ENCODE measurements around the gene TMEM263. TPM values are rescaled to one million over a fixed set of nuclear protein-coding genes. Genes with fewer than 3 reads are reported as not detected.

Gene TMEM263
- total RNA-seq, 4 donors from 2014 or later, result 20.1 to 34.1 (median 31.3) TPM

GRCh38 chr12:106978035-106978800, 22.5 kb downstream of the TMEM263 start:
- H3K36me3 ChIP-seq, result peaks cover 0 to 18% (median 0%) of the 10 kb centered on the region in 3 donors
- peaks cover 0 to 65% (median 18%) of the 10 kb centered on the region in 4 donors for H3K4me1 ChIP-seq
- 45 to 47% methylated on average over 9 of the region's 9 CpGs for WGBS, 2 donors
- TF ChIP-seq EP300 (IDR thresholded peaks at IDR 0.05) (no peak), CTCF (IDR thresholded peaks at IDR 0.05) (no peak), POLR2A (IDR thresholded peaks at IDR 0.05) (no peak)
- H3K9me3 ChIP-seq, result no peaks in the 10 kb centered on the region
- DNase-seq (ENCODE audit: low spot score in 2 of 2), result peak; percentile 42 to 72
- no peak overlapping the region for H3K4me3 ChIP-seq
- no peaks in the 10 kb centered on the region for H3K27me3 ChIP-seq
- H3K27ac ChIP-seq, result no peak overlapping the region

GRCh38 chr12:106980944-106981343, 25.2 kb downstream of the TMEM263 start:
- WGBS, 2 donors, result 55 to 63% methylated on average over 7 of the region's 7 CpGs
- no peak overlapping the region for H3K4me3 ChIP-seq
- H3K27ac ChIP-seq, result peak overlapping the region in 1 of 4 donors; percentile 61
- H3K36me3 ChIP-seq, result peaks cover 0 to 22% (median 0%) of the 10 kb centered on the region in 3 donors
- no peaks in the 10 kb centered on the region for H3K9me3 ChIP-seq
- H3K4me1 ChIP-seq, result peaks cover 0 to 51% (median 18%) of the 10 kb centered on the region in 4 donors
- no peak for DNase-seq (ENCODE audit: low spot score in 2 of 2)
- no peaks in the 10 kb centered on the region for H3K27me3 ChIP-seq
- TF ChIP-seq CTCF (IDR thresholded peaks at IDR 0.05) (no peak), POLR2A (IDR thresholded peaks at IDR 0.05) (no peak), EP300 (IDR thresholded peaks at IDR 0.05) (no peak)

- TF ChIP-seq CTCF (IDR thresholded peaks at IDR 0.05) (no peak), EP300 (IDR thresholded peaks at IDR 0.05) (no peak), POLR2A (IDR thresholded peaks at IDR 0.05) (no peak)
- H3K27ac ChIP-seq, result peak overlapping the region in 1 of 4 donors; percentile 34
- WGBS, 2 donors, result 88 to 94% methylated on average over 3 of the region's 3 CpGs
- peaks cover 0 to 18% (median 0%) of the 10 kb centered on the region in 3 donors for H3K36me3 ChIP-seq
- H3K27me3 ChIP-seq, result no peaks in the 10 kb centered on the region
- H3K4me3 ChIP-seq, result no peak overlapping the region
- no peak for DNase-seq (ENCODE audit: low spot score in 2 of 2)
- no peaks in the 10 kb centered on the region for H3K9me3 ChIP-seq
- H3K4me1 ChIP-seq, result peaks cover 0 to 48% (median 17%) of the 10 kb centered on the region in 4 donors
These were observed 26.1 kb downstream of the TMEM263 start for GRCh38 chr12:106981788-106982187.

GRCh38 chr12:106982229-106982628, 26.5 kb downstream of the TMEM263 start:
- WGBS, 2 donors, result 83 to 97% methylated on average over 1 of the region's 1 CpG
- H3K9me3 ChIP-seq, result no peaks in the 10 kb centered on the region
- DNase-seq (ENCODE audit: low spot score in 2 of 2), result no peak
- no peak overlapping the region for H3K4me3 ChIP-seq
- no peak overlapping the region for H3K27ac ChIP-seq
- peaks cover 0 to 47% (median 17%) of the 10 kb centered on the region in 4 donors for H3K4me1 ChIP-seq
- TF ChIP-seq EP300 (IDR thresholded peaks at IDR 0.05), result no peak
- no peak for TF ChIP-seq CTCF (IDR thresholded peaks at IDR 0.05)
- no peak for TF ChIP-seq POLR2A (IDR thresholded peaks at IDR 0.05)
- no peaks in the 10 kb centered on the region for H3K27me3 ChIP-seq
- H3K36me3 ChIP-seq, result peaks cover 0 to 18% (median 0%) of the 10 kb centered on the region in 3 donors

GRCh38 chr12:106984588-106985137, 29.0 kb downstream of the TMEM263 start:
- H3K4me1 ChIP-seq, result peaks cover 0 to 48% (median 18%) of the 10 kb centered on the region in 4 donors
- H3K9me3 ChIP-seq, result no peaks in the 10 kb centered on the region
- TF ChIP-seq CTCF (IDR thresholded peaks at IDR 0.05) (no peak), EP300 (IDR thresholded peaks at IDR 0.05) (no peak), POLR2A (IDR thresholded peaks at IDR 0.05) (no peak)
- peaks cover 0 to 17% (median 0%) of the 10 kb centered on the region in 3 donors for H3K36me3 ChIP-seq
- H3K27ac ChIP-seq, result no peak overlapping the region
- H3K27me3 ChIP-seq, result no peaks in the 10 kb centered on the region
- 94% methylated on average over 6 of the region's 6 CpGs for WGBS, 2 donors
- DNase-seq (ENCODE audit: low spot score in 2 of 2), result no peak
- no peak overlapping the region for H3K4me3 ChIP-seq

Measured in tibial nerve (tissue), 4 donors.